SK-N-SH (cell line): ENCODE data around the gene RBBP8. TPM values are rescaled to one million over a fixed set of nuclear protein-coding genes. Genes with fewer than 3 reads are reported as not detected.

ENCODE experiments used
- CTCF ChIA-PET: fragments of 300-600, 350-600 bp; formaldehyde crosslinking; extraction: SDS; loops from one replicate; lab custom pipeline; 2021; lab: Yijun Ruan, JAX
- POLR2A ChIA-PET: fragments of 350-600 bp; sonication (Branson Sonifier 250); formaldehyde crosslinking; extraction: SDS; loops from one replicate; lab custom pipeline; 2020; ENCODE audit warnings: antibody characterized with exemption, inconsistent platforms; lab: Yijun Ruan, JAX
- DNase-seq: peaks from one replicate; pipeline ENCODE4 v3.0.0; 2012
- H2AFZ ChIP-seq: fragments of 200-600 bp; sonication (generic); 2 replicates; pipeline ENCODE4 v1.8.1; 2016; ENCODE audit warnings: antibody characterized with exemption, mild to moderate bottlenecking, low read depth
- H3F3A ChIP-seq: fragments of 200-600 bp; sonication (generic); replicated peaks from 2 replicates; pipeline ENCODE3; 2016; ENCODE audit warnings: antibody characterized with exemption, mild to moderate bottlenecking; ENCODE audit not compliant: insufficient read depth
- H3K27ac ChIP-seq, 2 experiments: fragments of 200-500 bp in 1 of 2; fragments of 200-600 bp in 1 of 2; sonication (Bioruptor generic) in 1 of 2; sonication (generic), shearing (Covaris generic) in 1 of 2; 2 replicates each; pipeline versions ENCODE4 v1.5.1 to v1.6.1; 2014 to 2016; ENCODE audit warnings: low read depth in 2 of 2, inconsistent platforms in 1 of 2, low read length in 1 of 2, mild to moderate bottlenecking in 1 of 2, mixed read lengths in 1 of 2
- H3K27me3 ChIP-seq: fragments of 200-600 bp; sonication (generic), shearing (Covaris generic); 2 replicates; pipeline ENCODE4 v1.6.1; 2016; ENCODE audit warnings: mixed run types; ENCODE audit not compliant: insufficient read depth
- H3K36me3 ChIP-seq, 2 experiments: fragments of 200-500 bp in 1 of 2; fragments of 200-600 bp in 1 of 2; sonication (Bioruptor generic) in 1 of 2; sonication (generic) in 1 of 2; replicated peaks in 1 of 2; 2 replicates each; pipeline versions ENCODE3 to v1.5.1; 2014 to 2016; ENCODE audit warnings: low read length in 1 of 2, mild to moderate bottlenecking in 1 of 2; ENCODE audit not compliant: insufficient read depth in 2 of 2, control insufficient read depth in 1 of 2
- H3K4me1 ChIP-seq, 2 experiments: fragments of 200-500 bp in 1 of 2; fragments of 200-600 bp in 1 of 2; sonication (Bioruptor generic) in 1 of 2; sonication (generic), shearing (Covaris generic) in 1 of 2; 2 replicates each; pipeline versions ENCODE4 v1.5.1 to v1.6.1; 2014 to 2016; ENCODE audit warnings: low read depth in 1 of 2, low read length in 1 of 2, mixed run types in 1 of 2; ENCODE audit not compliant: insufficient read depth in 2 of 2, control insufficient read depth in 1 of 2
- H3K4me2 ChIP-seq: fragments of 200-600 bp; sonication (generic), shearing (Covaris generic); 2 replicates; pipeline ENCODE4 v1.6.1; 2017; ENCODE audit warnings: mixed run types
- H3K4me3 ChIP-seq, 2 experiments: fragments of 200-500 bp in 1 of 2; fragments of 200-600 bp in 1 of 2; sonication (Bioruptor generic) in 1 of 2; sonication (generic), shearing (Covaris generic) in 1 of 2; 2 replicates each; pipeline versions ENCODE4 v1.5.1 to v1.8.1; 2014 to 2016; ENCODE audit warnings: low read depth in 2 of 2, inconsistent platforms in 1 of 2, low read length in 1 of 2, mild to moderate bottlenecking in 1 of 2, mixed read lengths in 1 of 2, moderate library complexity in 1 of 2
- H3K79me2 ChIP-seq: fragments of 200-600 bp; sonication (generic); 2 replicates; pipeline ENCODE4 v1.8.1; 2017; ENCODE audit warnings: mild to moderate bottlenecking; ENCODE audit not compliant: insufficient read depth
- H3K9ac ChIP-seq: fragments of 200-600 bp; sonication (generic); 2 replicates; pipeline ENCODE4 v1.6.1; 2017; ENCODE audit warnings: mixed run types
- H3K9me2 ChIP-seq: fragments of 200-600 bp; sonication (generic); 2 replicates; pipeline ENCODE4 v1.6.1; 2017; ENCODE audit warnings: mixed run types
- H3K9me3 ChIP-seq: fragments of 200-600 bp; sonication (generic); 2 replicates; pipeline ENCODE4 v1.6.1; 2017; ENCODE audit warnings: mixed run types, mild to moderate bottlenecking, moderate library complexity
- H4K20me1 ChIP-seq: fragments of 200-600 bp; sonication (generic); 2 replicates; pipeline ENCODE4 v1.6.1; 2017; ENCODE audit warnings: mild to moderate bottlenecking, mixed run types; ENCODE audit not compliant: insufficient read depth
- CHD2 ChIP-seq: fragments of 150-350 bp; IDR thresholded peaks from 2 replicates; pipeline ENCODE4 v1.6.1; 2018; ENCODE audit warnings: low read length; ENCODE audit not compliant: partially characterized antibody
- ELF1 ChIP-seq: IDR thresholded peaks from 2 replicates; pipeline ENCODE4 v1.4.0; 2012
- FOSL2 ChIP-seq: IDR thresholded peaks from 2 replicates; pipeline ENCODE4 v1.4.0; 2012; ENCODE audit warnings: low read depth, mild to moderate bottlenecking, moderate library complexity, borderline replicate concordance
- FOXJ3 ChIP-seq: sonication (generic); formaldehyde crosslinking; IDR thresholded peaks from 2 replicates; pipeline ENCODE4 v1.5.1; 2020; ENCODE audit warnings: mild to moderate bottlenecking, missing genetic modification reagents
- FOXM1 ChIP-seq: IDR thresholded peaks from 2 replicates; pipeline ENCODE4 v1.4.0; 2012; ENCODE audit warnings: low read depth, mild to moderate bottlenecking
- MEF2A ChIP-seq: IDR thresholded peaks from 2 replicates; pipeline ENCODE4 v1.4.0; 2012; ENCODE audit warnings: low read depth, borderline replicate concordance
- MXI1 ChIP-seq: IDR thresholded peaks from 2 replicates; pipeline ENCODE4 v1.6.1; 2012; ENCODE audit warnings: mild to moderate bottlenecking, low read depth, low read length, improper control_type of control experiment
- PBX3 ChIP-seq: IDR thresholded peaks from 2 replicates; pipeline ENCODE4; 2012
- POLR2AphosphoS5 ChIP-seq: IDR thresholded peaks from 2 replicates; pipeline ENCODE4 v1.6.1; 2012; ENCODE audit warnings: low read depth, low read length
- RCOR1 ChIP-seq: fragments of 150-350 bp; IDR thresholded peaks from 2 replicates; pipeline ENCODE4 v1.6.1; 2017; ENCODE audit warnings: antibody characterized with exemption, low read length
- SMC3 ChIP-seq: IDR thresholded peaks from 2 replicates; pipeline ENCODE4 v1.6.1; 2012; ENCODE audit warnings: low read depth, low read length, improper control_type of control experiment
- TEAD4 ChIP-seq: IDR thresholded peaks from 2 replicates; pipeline ENCODE4 v1.4.0; 2012; ENCODE audit warnings: mild to moderate bottlenecking, borderline replicate concordance; ENCODE audit not compliant: insufficient read depth
- USF1 ChIP-seq: IDR thresholded peaks from 2 replicates; pipeline ENCODE4 v1.4.0; 2012; ENCODE audit warnings: low read depth, borderline replicate concordance
- YY1 ChIP-seq: IDR thresholded peaks from 2 replicates; pipeline ENCODE4 v1.4.0; 2012; ENCODE audit warnings: low read depth, mild to moderate bottlenecking
- WGBS: methylation state at CpG from one replicate; pipeline ENCODE4 v1.1.6; 2017; ENCODE audit warnings: low lambda C conversion rate; 5-methylcytosine and 5-hydroxymethylcytosine counted together
- polyA plus RNA-seq, 3 experiments: library from polyadenylated mRNA; depleted of rRNA; stranded (reverse); fragments of >200 nt; gene quantifications; 2 replicates each; pipeline ENCODE4 v1.2.3, GENCODE V29; 2012
- TF ChIP-seq, protein P1 (sequence below): IDR thresholded peaks from 2 replicates; pipeline ENCODE4 v1.4.0; 2012; ENCODE audit warnings: low read depth
- TF ChIP-seq, protein P2 (sequence below): IDR thresholded peaks from 2 replicates; pipeline ENCODE4 v1.4.0; 2012; ENCODE audit warnings: low read depth, borderline replicate concordance

Gene RBBP8
- polyA plus RNA-seq, 1 of the 3 experiments (the other 2 are of a cell fraction) = 9.6 TPM

- Histone ChIP-seq H3K27me3 (no peaks in the 10 kb centered on the region), H3K36me3 (no peaks in the 10 kb centered on the region), H2AFZ (no peak overlapping the region), H3K4me2 (no peak overlapping the region), H3K9me3 (no peaks in the 10 kb centered on the region), H3K79me2 (no peaks in the 10 kb centered on the region), H3F3A (no peaks in the 10 kb centered on the region), H3K9me2 (no peaks in the 10 kb centered on the region), H4K20me1 (no peaks in the 10 kb centered on the region), H3K4me1 (no peaks in the 10 kb centered on the region), H3K9ac (no peak overlapping the region), H3K27ac (no peak overlapping the region), H3K4me3 (no peak overlapping the region)
- WGBS = 78% methylated on average over 4 of the region's 4 CpGs
- TF ChIP-seq USF1 (no peak), PBX3 (no peak), ELF1 (no peak), CHD2 (no peak), MXI1 (no peak), FOSL2 (no peak), MEF2A (no peak), YY1 (no peak), SMC3 (no peak)
- TF ChIP-seq, protein P1, sequence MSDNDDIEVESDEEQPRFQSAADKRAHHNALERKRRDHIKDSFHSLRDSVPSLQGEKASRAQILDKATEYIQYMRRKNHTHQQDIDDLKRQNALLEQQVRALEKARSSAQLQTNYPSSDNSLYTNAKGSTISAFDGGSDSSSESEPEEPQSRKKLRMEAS = no peak
- TF ChIP-seq, protein P2, sequence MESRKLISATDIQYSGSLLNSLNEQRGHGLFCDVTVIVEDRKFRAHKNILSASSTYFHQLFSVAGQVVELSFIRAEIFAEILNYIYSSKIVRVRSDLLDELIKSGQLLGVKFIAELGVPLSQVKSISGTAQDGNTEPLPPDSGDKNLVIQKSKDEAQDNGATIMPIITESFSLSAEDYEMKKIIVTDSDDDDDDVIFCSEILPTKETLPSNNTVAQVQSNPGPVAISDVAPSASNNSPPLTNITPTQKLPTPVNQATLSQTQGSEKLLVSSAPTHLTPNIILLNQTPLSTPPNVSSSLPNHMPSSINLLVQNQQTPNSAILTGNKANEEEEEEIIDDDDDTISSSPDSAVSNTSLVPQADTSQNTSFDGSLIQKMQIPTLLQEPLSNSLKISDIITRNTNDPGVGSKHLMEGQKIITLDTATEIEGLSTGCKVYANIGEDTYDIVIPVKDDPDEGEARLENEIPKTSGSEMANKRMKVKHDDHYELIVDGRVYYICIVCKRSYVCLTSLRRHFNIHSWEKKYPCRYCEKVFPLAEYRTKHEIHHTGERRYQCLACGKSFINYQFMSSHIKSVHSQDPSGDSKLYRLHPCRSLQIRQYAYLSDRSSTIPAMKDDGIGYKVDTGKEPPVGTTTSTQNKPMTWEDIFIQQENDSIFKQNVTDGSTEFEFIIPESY = no peak
- CTCF ChIA-PET = interaction anchor here (2.2 kb wide), 1 partner anchor 11 kb away, joined by 8 read pairs; no protein-coding TSS in a partner anchor
- DNase-seq = no peak
- POLR2A ChIA-PET = no interaction called here
Observed at GRCh38 chr18:23065234-23065806, 132.2 kb downstream of the RBBP8 start.

DNA sequence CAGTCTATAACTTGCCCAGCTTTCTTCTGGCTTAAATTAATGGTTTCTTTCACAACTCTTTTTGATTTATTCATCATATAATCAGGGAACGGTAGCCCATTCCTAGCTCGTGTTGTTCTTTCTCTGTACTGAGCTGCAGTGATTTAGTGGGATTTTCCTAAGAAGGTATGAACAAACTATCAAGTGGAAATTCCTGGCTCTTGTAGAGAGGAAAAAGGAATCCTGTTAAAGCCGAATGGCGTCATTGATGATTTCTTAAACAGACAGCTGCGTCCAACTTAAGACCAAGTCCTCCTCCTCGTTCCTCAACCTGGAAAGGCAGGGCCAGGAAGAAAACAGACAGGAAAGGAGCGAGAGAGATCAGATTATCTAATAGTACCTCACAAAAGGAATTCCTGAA is 132.9 kb downstream of the RBBP8 start:
- CTCF ChIA-PET = interaction anchor here (1.2 to 2.2 kb wide), 2 partner anchors 12 to 37 kb away, joined by 3 to 8 read pairs; no protein-coding TSS in a partner anchor

More for the DNA sequence above, 132.9 kb downstream of the RBBP8 start:
- POLR2A ChIA-PET = no interaction called here
- H3K27ac ChIP-seq = no peak overlapping the region
- H4K20me1 ChIP-seq = no peaks in the 10 kb centered on the region
- H3K4me2 ChIP-seq = no peak overlapping the region
- no peaks in the 10 kb centered on the region for H3K9me3 ChIP-seq
- H3K36me3 ChIP-seq = no peaks in the 10 kb centered on the region
- H3K9ac ChIP-seq = no peak overlapping the region
- H3K9me2 ChIP-seq = no peaks in the 10 kb centered on the region
- TF ChIP-seq FOXJ3 = no peak
- no peak for TF ChIP-seq FOXM1
- TF ChIP-seq RCOR1 = no peak
- TF ChIP-seq TEAD4 = no peak
- TF ChIP-seq POLR2AphosphoS5 = no peak
- no peak overlapping the region for H2AFZ ChIP-seq
- H3K79me2 ChIP-seq = no peaks in the 10 kb centered on the region
- 88% methylated on average over 7 of the region's 7 CpGs for WGBS
- no peak overlapping the region for H3K4me3 ChIP-seq
- DNase-seq = no peak
- H3K27me3 ChIP-seq = no peaks in the 10 kb centered on the region
- no peaks in the 10 kb centered on the region for H3K4me1 ChIP-seq
- H3F3A ChIP-seq = no peaks in the 10 kb centered on the region
